Measurements from ENCODE around the gene RNF145.

DNA sequence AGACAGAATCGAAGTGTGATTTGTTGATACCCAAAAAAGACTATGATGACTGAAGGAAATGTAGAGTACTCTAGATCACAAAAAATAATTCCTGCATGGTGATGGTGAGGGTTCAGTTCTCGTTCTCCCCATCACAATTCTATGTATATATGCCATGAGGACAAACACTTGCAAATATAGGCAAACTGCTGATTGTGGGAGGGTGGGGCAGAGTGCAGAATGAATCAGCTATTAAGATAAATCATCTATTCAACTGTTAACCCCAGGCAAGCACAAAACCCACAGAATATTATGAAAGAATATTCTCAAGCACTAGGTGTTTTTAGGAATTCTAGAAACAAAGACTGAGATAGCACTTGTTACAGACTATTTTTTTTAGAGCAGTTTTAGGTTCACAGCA is 39.8 kb upstream of the RNF145 start:
- TF ChIP-seq, protein P1, sequence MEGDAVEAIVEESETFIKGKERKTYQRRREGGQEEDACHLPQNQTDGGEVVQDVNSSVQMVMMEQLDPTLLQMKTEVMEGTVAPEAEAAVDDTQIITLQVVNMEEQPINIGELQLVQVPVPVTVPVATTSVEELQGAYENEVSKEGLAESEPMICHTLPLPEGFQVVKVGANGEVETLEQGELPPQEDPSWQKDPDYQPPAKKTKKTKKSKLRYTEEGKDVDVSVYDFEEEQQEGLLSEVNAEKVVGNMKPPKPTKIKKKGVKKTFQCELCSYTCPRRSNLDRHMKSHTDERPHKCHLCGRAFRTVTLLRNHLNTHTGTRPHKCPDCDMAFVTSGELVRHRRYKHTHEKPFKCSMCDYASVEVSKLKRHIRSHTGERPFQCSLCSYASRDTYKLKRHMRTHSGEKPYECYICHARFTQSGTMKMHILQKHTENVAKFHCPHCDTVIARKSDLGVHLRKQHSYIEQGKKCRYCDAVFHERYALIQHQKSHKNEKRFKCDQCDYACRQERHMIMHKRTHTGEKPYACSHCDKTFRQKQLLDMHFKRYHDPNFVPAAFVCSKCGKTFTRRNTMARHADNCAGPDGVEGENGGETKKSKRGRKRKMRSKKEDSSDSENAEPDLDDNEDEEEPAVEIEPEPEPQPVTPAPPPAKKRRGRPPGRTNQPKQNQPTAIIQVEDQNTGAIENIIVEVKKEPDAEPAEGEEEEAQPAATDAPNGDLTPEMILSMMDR (IDR thresholded peaks at IDR 0.05) = no peak
- no peak for TF ChIP-seq ZFX (IDR thresholded peaks at IDR 0.05; ENCODE audit: borderline replicate concordance)
